Measurements from ENCODE around the gene DCHS2. TPM values are rescaled to one million over a fixed set of nuclear protein-coding genes. Genes with fewer than 3 reads are reported as not detected.

The DCHS2 gene
- total RNA-seq, 1 donor from 2014 or later, result 11.0 TPM

- DNase-seq (ENCODE audit: low spot score in 2 of 2), result no peak
- no peak for FAIRE-seq
Measured at GRCh38 chr4:154329268-154329868, 162.2 kb downstream of the DCHS2 start.

GRCh38 chr4:154328030-154328429 lies 163.6 kb downstream of the DCHS2 start:
- DNase-seq (ENCODE audit: low spot score in 2 of 2), result no peak
- no peak for FAIRE-seq

- no peak for FAIRE-seq
- DNase-seq (ENCODE audit: low spot score in 2 of 2), result no peak
Measured at GRCh38 chr4:154320521-154320920, 171.1 kb downstream of the DCHS2 start.

GRCh38 chr4:154319736-154320135 lies 171.9 kb downstream of the DCHS2 start:
- no peak for FAIRE-seq
- no peak for DNase-seq (ENCODE audit: low spot score in 2 of 2)

- FAIRE-seq (no peak), DNase-seq (ENCODE audit: low spot score in 2 of 2) (no peak)
Measured at GRCh38 chr4:154317201-154317999, 174.2 kb downstream of the DCHS2 start.

- DNase-seq (ENCODE audit: low spot score in 2 of 2) (no peak), FAIRE-seq (no peak)
Measured at GRCh38 chr4:154315741-154316140, 175.9 kb downstream of the DCHS2 start.

- peak; percentile 44 for FAIRE-seq
- DNase-seq (ENCODE audit: low spot score in 2 of 2), result no peak
Measured at GRCh38 chr4:154314248-154314647, 177.4 kb downstream of the DCHS2 start.

- FAIRE-seq (no peak), DNase-seq (ENCODE audit: low spot score in 2 of 2) (no peak)
Measured at GRCh38 chr4:154313004-154313585, 178.5 kb downstream of the DCHS2 start.

- DNase-seq (ENCODE audit: low spot score in 2 of 2), result no peak
- FAIRE-seq, result no peak
Measured at GRCh38 chr4:154312246-154312645, 179.4 kb downstream of the DCHS2 start.

- DNase-seq (ENCODE audit: low spot score in 2 of 2), result no peak
- no peak for FAIRE-seq
Measured at GRCh38 chr4:154310578-154310977, 181.0 kb downstream of the DCHS2 start.

- no peak for FAIRE-seq
- DNase-seq (ENCODE audit: low spot score in 2 of 2), result no peak
Measured at GRCh38 chr4:154308207-154308606, 183.4 kb downstream of the DCHS2 start.

GRCh38 chr4:154307451-154307850 lies 184.1 kb downstream of the DCHS2 start:
- FAIRE-seq (no peak), DNase-seq (ENCODE audit: low spot score in 2 of 2) (no peak)

- no peak for FAIRE-seq
- no peak for DNase-seq (ENCODE audit: low spot score in 2 of 2)
Measured at GRCh38 chr4:154305616-154306015, 186.0 kb downstream of the DCHS2 start.

GRCh38 chr4:154304679-154305078 lies 186.9 kb downstream of the DCHS2 start:
- FAIRE-seq (no peak), DNase-seq (ENCODE audit: low spot score in 2 of 2) (no peak)

- no peak for FAIRE-seq
Measured at GRCh38 chr4:154294652-154295350, 196.8 kb downstream of the DCHS2 start.

GRCh38 chr4:154293427-154293826 lies 198.2 kb downstream of the DCHS2 start:
- DNase-seq (ENCODE audit: low spot score in 2 of 2), result no peak
- no peak for FAIRE-seq

More at GRCh38 chr4:154294652-154295350, 196.8 kb downstream of the DCHS2 start:
- DNase-seq (ENCODE audit: low spot score in 2 of 2), result no peak

- DNase-seq (ENCODE audit: low spot score in 2 of 2), result no peak
- no peak for FAIRE-seq
Measured at GRCh38 chr4:154292589-154292988, 199.0 kb downstream of the DCHS2 start.

- DNase-seq (ENCODE audit: low spot score in 2 of 2), result no peak
- FAIRE-seq, result no peak
Measured at GRCh38 chr4:154277172-154277571, 214.4 kb downstream of the DCHS2 start.

- no peak for FAIRE-seq
Measured at GRCh38 chr4:154276496-154276895, 215.1 kb downstream of the DCHS2 start.

GRCh38 chr4:154254999-154255398 lies 236.6 kb downstream of the DCHS2 start:
- no peak for FAIRE-seq
- no peak for DNase-seq (ENCODE audit: low spot score in 2 of 2)

More at GRCh38 chr4:154276496-154276895, 215.1 kb downstream of the DCHS2 start:
- no peak for DNase-seq (ENCODE audit: low spot score in 2 of 2)

- DNase-seq (ENCODE audit: low spot score in 2 of 2) (no peak), FAIRE-seq (no peak)
Measured at GRCh38 chr4:154234576-154234975, 257.0 kb downstream of the DCHS2 start.
